Right hindlimb (tissue), 1 donor: ENCODE data around the gene MYO18B.

Source experiments
- DNase-seq: peaks from one replicate; pipeline ENCODE4 v3.0.0-alpha.2; 2018

Gene MYO18B

DNA sequence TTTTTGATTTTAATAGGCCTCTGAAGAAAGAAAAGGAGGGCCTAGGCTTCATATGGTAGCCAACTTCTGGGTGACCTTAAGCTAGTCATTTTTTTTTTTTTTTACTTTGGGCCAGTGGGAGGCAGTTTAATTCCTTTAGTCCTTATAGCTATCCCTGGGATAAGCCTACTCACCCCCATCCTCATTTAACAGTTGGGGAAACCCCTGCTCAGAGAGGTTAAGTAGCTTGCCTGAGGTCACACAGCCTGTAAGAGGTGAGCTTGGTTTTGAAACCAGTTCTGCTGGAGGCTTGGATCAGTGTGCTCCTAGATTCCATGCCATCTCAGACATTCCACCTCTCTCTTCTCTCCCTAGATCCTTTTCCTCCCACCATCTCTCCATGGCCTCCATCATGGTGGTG, 86.4 kb downstream of the MYO18B start:
- DNase-seq, result no peak

- no peak for DNase-seq
Observed at GRCh38 chr22:25829237-25829636, 87.2 kb downstream of the MYO18B start.

- no peak for DNase-seq
Observed at GRCh38 chr22:25829808-25830777, 88.1 kb downstream of the MYO18B start.

DNA sequence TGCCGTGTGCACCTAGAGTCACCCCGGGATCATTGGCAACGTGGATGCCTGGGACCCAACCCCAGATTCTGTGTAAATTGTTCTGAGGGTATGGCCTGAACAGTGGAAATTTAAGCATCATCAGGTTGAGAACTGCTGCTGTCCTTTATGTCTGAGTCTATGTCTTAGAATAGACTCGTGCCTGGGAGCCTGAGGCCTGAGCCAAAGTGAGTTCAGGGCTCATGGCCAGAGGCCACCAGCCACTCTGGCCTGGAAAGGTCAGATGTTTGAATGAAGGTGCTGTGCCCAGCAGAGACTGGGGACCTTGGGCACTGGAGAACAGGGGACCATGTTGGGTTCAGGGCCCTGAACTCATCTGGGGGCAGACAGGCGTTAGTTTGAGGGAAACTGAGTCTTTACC, 91.1 kb downstream of the MYO18B start:
- DNase-seq, result no peak

GRCh38 chr22:25833676-25834075, 91.7 kb downstream of the MYO18B start:
- no peak for DNase-seq

DNA sequence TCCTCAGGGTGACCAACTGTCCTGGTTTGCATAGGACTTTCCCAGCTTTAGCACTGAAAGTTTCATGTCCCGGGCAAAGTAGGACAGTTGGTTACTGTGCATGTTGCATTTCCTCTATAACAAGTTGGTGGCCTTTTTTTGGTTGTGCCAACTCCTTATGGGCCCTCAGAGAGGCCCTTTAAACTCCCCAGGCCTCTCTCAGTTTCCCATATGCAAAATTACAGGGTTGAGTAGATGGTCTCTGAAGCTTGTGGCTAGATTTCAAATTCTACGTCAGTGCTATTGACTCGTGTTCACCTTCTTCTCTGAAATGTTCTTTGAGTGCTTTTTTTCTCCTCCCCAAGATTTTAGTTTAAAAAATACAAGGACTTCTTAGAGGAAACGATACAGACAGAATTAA, 92.5 kb downstream of the MYO18B start:
- DNase-seq, result no peak

- DNase-seq, result no peak
Observed at GRCh38 chr22:25835348-25835747, 93.4 kb downstream of the MYO18B start.

DNA sequence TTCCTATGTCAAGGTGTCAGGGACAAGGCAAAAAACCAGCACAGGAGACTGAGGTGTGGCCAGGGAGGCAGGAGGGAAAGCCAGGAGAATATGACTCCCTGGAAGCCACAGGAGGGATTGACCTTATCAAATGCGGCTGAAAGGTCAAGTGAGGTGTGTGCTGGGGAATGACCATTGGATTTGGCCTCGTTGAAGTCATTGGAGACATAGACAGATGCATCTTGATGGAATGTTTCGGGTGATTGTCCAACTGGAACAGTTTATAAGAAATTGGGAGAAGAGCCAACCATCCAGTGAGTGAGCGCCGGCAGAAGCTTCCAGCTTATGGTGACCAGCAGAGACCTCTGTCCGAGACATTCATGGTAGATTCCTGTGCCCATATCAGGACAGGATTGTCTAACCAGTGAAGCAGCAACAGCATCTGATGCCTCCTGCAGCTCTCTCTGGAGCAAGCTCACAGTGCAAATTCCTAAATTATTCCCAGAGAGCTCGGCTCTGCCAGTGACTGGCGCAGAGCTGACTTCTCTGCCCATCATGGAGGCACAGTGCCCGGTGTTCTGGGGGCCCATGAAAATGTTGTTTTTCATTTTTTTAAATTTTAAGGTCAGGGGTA, 95.4 kb downstream of the MYO18B start:
- no peak for DNase-seq

DNA sequence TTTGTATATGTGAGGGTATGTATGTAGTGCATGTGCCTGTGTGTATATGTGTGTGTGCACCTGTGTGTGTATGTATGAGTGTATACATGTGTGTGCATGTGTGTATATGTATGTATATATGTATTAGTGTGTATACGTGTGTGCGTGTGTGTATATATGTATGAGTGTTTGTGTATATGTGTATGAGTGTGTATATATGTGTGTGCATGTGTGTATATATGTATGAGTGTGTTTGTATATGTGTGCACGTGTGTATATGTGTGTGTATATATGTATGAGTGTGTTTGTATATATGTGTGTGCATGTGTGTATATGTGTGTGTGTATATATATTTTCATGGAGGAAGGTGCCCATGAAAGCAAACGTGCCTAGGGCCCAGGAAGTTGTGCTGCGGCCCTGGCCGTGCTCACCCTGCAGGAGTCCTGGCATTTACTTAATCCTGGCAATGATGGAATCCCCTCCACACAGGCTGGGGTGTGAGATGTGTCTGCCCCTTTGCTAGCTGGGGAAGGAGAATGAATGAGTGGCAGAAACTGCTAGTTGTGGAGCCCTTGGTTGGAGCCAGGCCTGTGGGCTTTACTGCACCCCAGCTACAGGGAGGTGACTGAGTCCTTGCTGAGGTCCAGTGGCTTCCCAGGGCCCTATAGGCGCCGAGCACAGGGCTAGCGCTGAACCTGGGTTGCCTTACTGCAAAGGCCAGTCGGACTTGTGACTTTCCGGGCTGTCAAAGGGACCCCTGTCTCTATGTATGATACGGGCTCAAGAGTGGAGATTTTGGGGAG, 97.2 kb downstream of the MYO18B start:
- DNase-seq, result no peak

DNA sequence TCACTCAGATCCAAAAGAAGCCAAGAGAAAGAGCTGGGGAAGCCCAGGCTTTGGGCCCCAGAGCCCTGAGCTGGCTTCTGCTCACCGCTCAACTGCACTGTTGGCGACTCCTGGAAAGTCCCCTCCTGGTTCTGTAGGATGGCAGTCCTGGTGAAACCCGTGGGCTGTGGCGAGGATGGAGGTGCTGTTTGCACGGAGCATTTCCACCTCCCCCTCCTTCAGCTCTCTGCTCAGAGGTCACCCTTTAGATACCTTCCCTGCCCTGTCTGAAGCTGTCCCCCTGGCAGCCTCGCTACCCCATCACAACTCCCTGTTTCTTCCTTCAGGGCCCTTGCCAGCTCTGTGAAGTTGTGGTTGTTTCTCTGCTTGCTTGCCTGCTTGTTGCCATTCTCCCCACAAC, 97.8 kb downstream of the MYO18B start:
- DNase-seq, result no peak

DNA sequence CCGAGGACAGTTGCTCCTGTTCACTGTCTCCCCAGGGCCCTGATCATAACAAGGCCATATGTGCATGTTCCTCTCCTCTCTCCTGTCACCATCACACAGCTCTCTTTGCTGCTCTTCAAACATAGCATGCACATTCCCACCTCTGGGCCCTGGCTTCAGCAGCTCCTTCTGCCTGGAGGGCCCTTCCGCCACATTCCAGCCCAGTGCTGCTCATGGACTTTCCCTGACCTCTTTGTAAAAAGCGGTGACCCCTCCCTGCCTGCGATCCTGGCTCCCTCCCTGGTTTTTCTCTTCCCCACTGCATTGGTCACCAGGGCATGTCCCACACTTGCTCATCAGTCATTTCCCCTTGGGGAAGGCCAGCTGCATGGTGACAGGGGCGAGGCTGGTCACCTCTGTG, 98.2 kb downstream of the MYO18B start:
- no peak for DNase-seq

DNA sequence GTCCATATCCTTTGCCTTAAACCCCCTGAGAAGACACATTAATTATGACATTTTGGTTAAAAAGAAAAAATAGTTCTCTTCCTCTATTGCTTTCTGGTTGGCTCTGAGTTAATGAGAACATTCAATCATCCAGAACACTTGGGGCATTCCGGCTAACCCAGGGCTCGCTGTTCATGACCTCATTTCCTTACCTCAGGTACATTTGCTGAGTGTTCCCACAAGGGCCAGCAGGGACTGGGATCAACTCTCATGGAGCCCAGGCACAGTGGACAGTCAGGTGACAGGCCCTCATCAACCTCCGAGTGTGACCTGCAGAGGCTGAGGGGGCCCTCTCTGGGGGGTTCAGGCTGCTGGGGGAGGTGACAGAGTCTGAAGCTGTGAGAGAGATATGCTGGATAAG, 98.9 kb downstream of the MYO18B start:
- DNase-seq, result no peak

GRCh38 chr22:25841775-25842174, 99.8 kb downstream of the MYO18B start:
- no peak for DNase-seq

DNA sequence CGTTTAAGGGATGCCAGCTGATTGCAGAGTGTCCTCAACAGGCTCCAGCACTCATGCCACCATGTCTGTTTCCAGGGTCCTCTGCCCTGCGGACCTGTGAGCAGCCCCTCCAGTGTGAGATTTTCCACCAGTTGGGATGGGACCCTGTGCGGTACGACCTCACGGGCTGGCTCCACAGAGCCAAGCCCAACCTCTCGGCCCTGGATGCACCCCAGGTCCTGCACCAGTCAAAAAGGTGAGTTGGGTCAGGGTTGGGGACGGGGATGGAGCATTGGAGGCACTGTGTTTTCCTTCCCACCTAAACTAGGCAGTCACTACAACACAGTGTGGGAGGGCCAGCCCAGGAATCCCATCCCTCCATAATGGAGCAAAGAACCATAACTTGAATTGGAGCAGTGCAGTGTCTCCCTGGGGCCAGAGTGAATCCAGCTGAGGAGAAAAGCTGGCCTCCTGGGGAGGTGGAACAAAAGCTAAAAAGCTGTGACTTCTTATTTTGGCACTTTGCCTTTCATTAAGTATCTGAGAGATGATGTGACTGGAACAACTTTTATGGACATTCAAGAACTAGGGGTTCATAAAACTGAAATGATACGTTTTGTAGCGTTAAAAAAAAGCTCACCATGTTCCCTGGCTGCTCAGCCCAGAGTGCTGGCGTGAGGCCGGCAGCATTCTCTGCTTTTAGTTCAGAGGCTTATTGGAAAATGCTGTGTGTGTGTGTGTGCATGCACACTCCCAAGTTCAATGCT, 101.8 kb downstream of the MYO18B start:
- DNase-seq, result no peak

- no peak for DNase-seq
Observed at GRCh38 chr22:25844601-25845000, 102.6 kb downstream of the MYO18B start.

- DNase-seq, result no peak
Observed at GRCh38 chr22:25845985-25846745, 104.2 kb downstream of the MYO18B start.

DNA sequence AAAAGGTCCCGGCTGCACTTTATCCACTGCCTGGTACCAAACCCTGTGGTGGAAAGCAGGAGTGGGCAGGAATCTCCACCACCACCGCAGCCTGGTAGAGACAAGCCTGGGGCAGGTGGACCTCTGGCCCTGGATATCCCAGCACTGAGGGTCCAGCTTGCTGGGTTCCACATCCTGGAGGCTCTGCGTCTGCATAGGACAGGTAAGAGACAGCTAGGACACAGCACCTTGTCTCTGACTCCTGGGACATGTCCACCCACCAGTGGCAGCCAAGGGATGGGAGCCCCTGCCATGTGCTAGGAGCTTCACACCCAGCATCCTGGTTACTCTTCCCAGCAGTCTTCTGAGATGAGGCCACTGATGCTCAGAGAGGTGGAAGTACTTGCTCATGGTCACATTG, 105.5 kb downstream of the MYO18B start:
- no peak for DNase-seq

DNA sequence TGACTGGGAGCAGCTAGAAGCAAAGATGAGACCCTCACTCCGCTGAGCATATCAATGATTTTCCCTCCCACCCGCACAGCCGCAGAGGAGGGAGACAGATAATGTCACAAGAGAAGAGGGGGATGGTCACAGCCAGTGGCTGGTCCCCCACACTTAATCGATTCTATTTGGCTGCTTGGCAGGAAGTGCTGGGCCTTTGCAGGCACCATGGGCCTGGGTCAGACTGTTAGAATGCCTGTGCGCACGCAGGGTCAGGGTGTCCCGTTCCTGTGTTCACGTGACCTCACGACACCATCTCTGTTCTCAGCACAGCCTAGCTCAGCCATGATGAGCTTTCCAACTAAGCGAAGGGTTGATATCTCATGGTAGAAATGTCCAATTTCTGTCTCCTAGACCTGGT, 107.0 kb downstream of the MYO18B start:
- DNase-seq, result no peak

DNA sequence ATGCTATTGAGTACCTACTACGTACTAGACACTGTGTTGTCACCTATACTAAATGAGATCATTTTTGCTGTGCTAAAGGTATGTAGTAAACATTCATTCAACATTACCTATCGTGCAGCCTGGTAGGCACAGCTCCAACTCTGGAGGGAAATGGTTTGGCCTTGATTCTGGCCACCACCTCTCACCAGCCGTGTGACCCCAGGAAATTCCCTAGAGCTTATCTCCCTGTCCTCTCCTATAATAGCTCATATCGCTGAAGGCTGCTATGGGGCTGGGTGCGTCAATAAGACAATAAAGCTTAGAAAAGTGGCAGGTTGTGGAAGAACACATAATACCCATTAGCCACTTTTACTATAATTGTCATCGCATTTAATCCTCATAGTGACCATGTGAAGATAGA, 107.5 kb downstream of the MYO18B start:
- DNase-seq, result no peak

GRCh38 chr22:25852223-25852622, 110.2 kb downstream of the MYO18B start:
- no peak for DNase-seq

- no peak for DNase-seq
Observed at GRCh38 chr22:25853078-25853477, 111.1 kb downstream of the MYO18B start.
